Fibroblast of lung (primary cell): ENCODE measurements around the gene INHA.

Experiments
- EZH2 ChIP-seq: IDR thresholded peaks from 2 replicates; pipeline ENCODE4 v1.5.1; 2012; ENCODE audit warnings: low read length, control low read depth, mild to moderate bottlenecking; ENCODE audit errors: missing control alignments
- TF ChIP-seq, protein P1 (sequence below), 2 donors: IDR thresholded peaks in 1 of 2; conservative IDR thresholded peaks in 1 of 2; 1 replicate in 1 of 2; 2 replicates in 1 of 2; pipeline ENCODE4 v1.5.1; 2011 to 2012; ENCODE audit warnings: low read length in 2 of 2, control low read depth in 1 of 2, inconsistent platforms in 1 of 2, low read depth in 1 of 2, mild to moderate bottlenecking in 1 of 2

DNA sequence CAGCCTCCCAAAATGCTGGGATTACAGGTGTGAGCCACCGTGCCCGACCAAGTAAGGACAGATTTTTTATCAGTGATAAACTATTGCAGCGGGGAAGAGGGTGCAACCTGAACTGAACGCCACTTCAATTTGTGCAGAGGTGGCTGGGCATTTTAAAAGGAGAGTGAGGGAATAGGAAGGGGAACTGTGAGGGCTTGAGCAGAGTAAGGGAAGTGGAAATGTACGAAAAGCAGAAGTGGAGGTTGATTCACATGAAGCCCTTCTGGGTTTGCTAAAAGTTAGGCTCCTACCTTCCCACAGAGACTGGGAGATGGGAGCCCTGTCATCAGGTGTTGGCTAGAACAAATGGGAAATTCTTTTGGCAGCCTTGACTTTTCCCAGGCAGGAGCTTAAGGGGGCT, 31.7 kb downstream of the INHA start:
- TF ChIP-seq, protein P1, sequence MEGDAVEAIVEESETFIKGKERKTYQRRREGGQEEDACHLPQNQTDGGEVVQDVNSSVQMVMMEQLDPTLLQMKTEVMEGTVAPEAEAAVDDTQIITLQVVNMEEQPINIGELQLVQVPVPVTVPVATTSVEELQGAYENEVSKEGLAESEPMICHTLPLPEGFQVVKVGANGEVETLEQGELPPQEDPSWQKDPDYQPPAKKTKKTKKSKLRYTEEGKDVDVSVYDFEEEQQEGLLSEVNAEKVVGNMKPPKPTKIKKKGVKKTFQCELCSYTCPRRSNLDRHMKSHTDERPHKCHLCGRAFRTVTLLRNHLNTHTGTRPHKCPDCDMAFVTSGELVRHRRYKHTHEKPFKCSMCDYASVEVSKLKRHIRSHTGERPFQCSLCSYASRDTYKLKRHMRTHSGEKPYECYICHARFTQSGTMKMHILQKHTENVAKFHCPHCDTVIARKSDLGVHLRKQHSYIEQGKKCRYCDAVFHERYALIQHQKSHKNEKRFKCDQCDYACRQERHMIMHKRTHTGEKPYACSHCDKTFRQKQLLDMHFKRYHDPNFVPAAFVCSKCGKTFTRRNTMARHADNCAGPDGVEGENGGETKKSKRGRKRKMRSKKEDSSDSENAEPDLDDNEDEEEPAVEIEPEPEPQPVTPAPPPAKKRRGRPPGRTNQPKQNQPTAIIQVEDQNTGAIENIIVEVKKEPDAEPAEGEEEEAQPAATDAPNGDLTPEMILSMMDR (conservative IDR thresholded peaks at IDR 0.05 in 1 of 2, IDR thresholded peaks at IDR 0.05 in 1 of 2; ENCODE audit: low read depth in 1 of 2, low read length in 2 of 2), result no peak
- no peak for TF ChIP-seq EZH2
